Activated naive CD4-positive, alpha-beta T cell treated with Interleukin-2 at 50 U/mL for 16 hours (primary cell): ENCODE results near the gene ITGB3BP.
"Not testable (repeated sequence)": the region's sequence is repeated elsewhere in the genome, so short reads cannot be mapped to it uniquely, and the experiment has no call there.

Experiments
- DNase-seq: peaks from one replicate; pipeline ENCODE4 v3.0.0-alpha.2; 2020

ITGB3BP gene

GRCh38 chr1:63501256-63501655 lies 21.8 kb downstream of the ITGB3BP start:
- DNase-seq: no peak

GRCh38 chr1:63498106-63498505 lies 24.9 kb downstream of the ITGB3BP start:
- DNase-seq: no peak

- DNase-seq: no peak
Measured at GRCh38 chr1:63497577-63497976, 25.4 kb downstream of the ITGB3BP start.

GRCh38 chr1:63487336-63488065 lies 35.5 kb downstream of the ITGB3BP start:
- no peak for DNase-seq

GRCh38 chr1:63486629-63487028 lies 36.4 kb downstream of the ITGB3BP start:
- no peak for DNase-seq

- DNase-seq: no peak
Measured at GRCh38 chr1:63480057-63480456, 43.0 kb downstream of the ITGB3BP start.

GRCh38 chr1:63475761-63476160 lies 47.3 kb downstream of the ITGB3BP start:
- DNase-seq: no peak

- DNase-seq: not testable (repeated sequence)
Measured at GRCh38 chr1:63468683-63469082, 54.3 kb downstream of the ITGB3BP start.

- DNase-seq: no peak
Measured at GRCh38 chr1:63466759-63467158, 56.3 kb downstream of the ITGB3BP start.

- no peak for DNase-seq
Measured at GRCh38 chr1:63466181-63466580, 56.8 kb downstream of the ITGB3BP start.

- DNase-seq: no peak
Measured at GRCh38 chr1:63463248-63463647, 59.8 kb downstream of the ITGB3BP start.

GRCh38 chr1:63461661-63462230 lies 61.3 kb downstream of the ITGB3BP start:
- no peak for DNase-seq

- no peak for DNase-seq
Measured at GRCh38 chr1:63458750-63459149, 64.3 kb downstream of the ITGB3BP start.

GRCh38 chr1:63454269-63454668 lies 68.8 kb downstream of the ITGB3BP start:
- DNase-seq: no peak

GRCh38 chr1:63453232-63453631 lies 69.8 kb downstream of the ITGB3BP start:
- no peak for DNase-seq

GRCh38 chr1:63450416-63450815 lies 72.6 kb downstream of the ITGB3BP start:
- DNase-seq: no peak

GRCh38 chr1:63448731-63449246 lies 74.2 kb downstream of the ITGB3BP start:
- no peak for DNase-seq

- DNase-seq: no peak
Measured at GRCh38 chr1:63442141-63442475, 80.9 kb downstream of the ITGB3BP start.

- no peak for DNase-seq
Measured at GRCh38 chr1:63435161-63435560, 87.9 kb downstream of the ITGB3BP start.

GRCh38 chr1:63429281-63429680 lies 93.7 kb downstream of the ITGB3BP start:
- DNase-seq: no peak

GRCh38 chr1:63428815-63429214 lies 94.2 kb downstream of the ITGB3BP start:
- no peak for DNase-seq

- no peak for DNase-seq
Measured at GRCh38 chr1:63423649-63424048, 99.4 kb downstream of the ITGB3BP start.

GRCh38 chr1:63420746-63421145 lies 102.3 kb downstream of the ITGB3BP start:
- not testable (repeated sequence) for DNase-seq

- DNase-seq: no peak
Measured at GRCh38 chr1:63418101-63418500, 104.9 kb downstream of the ITGB3BP start.
